Measurements from ENCODE around the gene GLS. TPM values are rescaled to one million over a fixed set of nuclear protein-coding genes. Genes with fewer than 3 reads are reported as not detected.

Gene GLS
- total and polyA plus RNA-seq, 2 donors (not counting 3 experiments of a cell fraction or from before 2014, with no cell fraction given): 49.0 to 183 TPM

GRCh38 chr2:190881598-190882410, 1.2 kb downstream of the GLS start:
- H3K27me3 ChIP-seq (ENCODE audit: control insufficient read depth in 2 of 2, insufficient read depth in 2 of 2, low read length in 2 of 2): no peaks in the 10 kb centered on the region
- dilution Hi-C loops (cut with MboI; ENCODE audit: extremely low pct_ligation_motif_present, low sequenced_read_pairs) (no loop called here), intact Hi-C loops (cut with micrococcal nuclease) (loop anchor here (1.0 to 10.0 kb wide), 7 partner anchors 32 to 797 kb away; partner anchors contain the start of genes NAB1 and NABP1)
- H3K4me1 ChIP-seq (ENCODE audit: control insufficient read depth, extremely low read depth, insufficient read depth, low read length): peaks cover 37% of the 10 kb centered on the region
- H3K79me2 ChIP-seq (ENCODE audit: control insufficient read depth, insufficient read depth, low read length): peaks cover 59% of the 10 kb centered on the region
- TSS peak; percentile 53 for BruUV-seq (replicated peaks)
- peak overlapping the region; percentile 100 for H3K4me2 ChIP-seq (ENCODE audit: insufficient read depth, low read length)
- no peaks in the 10 kb centered on the region for H3K9me3 ChIP-seq (replicated peaks; ENCODE audit: control insufficient read depth, insufficient read depth, low read length)
- no peaks in the 10 kb centered on the region for H3K9me1 ChIP-seq (replicated peaks; ENCODE audit: control insufficient read depth, extremely low read depth, insufficient read depth, low read length)
- CTCF ChIA-PET: interaction anchor here (0.8 to 4.9 kb wide), 7 partner anchors 12 to 98 kb away, joined by 3 to 50 read pairs (median 3); no protein-coding TSS in a partner anchor
- peak overlapping the region; percentile 80 to 99 (median 98) for H3K4me3 ChIP-seq (replicated peaks in 1 of 3; ENCODE audit: insufficient read depth in 1 of 3, low read depth in 1 of 3, low read length in 3 of 3)
- peak overlapping the region; percentile 83 for H3K27ac ChIP-seq (ENCODE audit: insufficient read depth, low read depth, low read length)
- DNase-seq (ENCODE audit: low read depth, low spot score) (peak; percentile 84), FAIRE-seq (peak; percentile 75)
- POLR2A ChIA-PET: interaction anchor here (0.6 to 3.1 kb wide), 7 partner anchors 11 to 233 kb away, joined by 3 to 14 read pairs (median 5); partner anchors contain the start of genes NAB1 and STAT1
- H3K36me3 ChIP-seq (ENCODE audit: control insufficient read depth in 2 of 2, extremely low read depth in 1 of 2, insufficient read depth in 2 of 2, low read length in 2 of 2): no peaks in the 10 kb centered on the region
- H4K20me1 ChIP-seq (replicated peaks; ENCODE audit: control insufficient read depth, extremely low read depth, insufficient read depth, low read length): peaks cover 5% of the 10 kb centered on the region
- TF ChIP-seq, protein P1, sequence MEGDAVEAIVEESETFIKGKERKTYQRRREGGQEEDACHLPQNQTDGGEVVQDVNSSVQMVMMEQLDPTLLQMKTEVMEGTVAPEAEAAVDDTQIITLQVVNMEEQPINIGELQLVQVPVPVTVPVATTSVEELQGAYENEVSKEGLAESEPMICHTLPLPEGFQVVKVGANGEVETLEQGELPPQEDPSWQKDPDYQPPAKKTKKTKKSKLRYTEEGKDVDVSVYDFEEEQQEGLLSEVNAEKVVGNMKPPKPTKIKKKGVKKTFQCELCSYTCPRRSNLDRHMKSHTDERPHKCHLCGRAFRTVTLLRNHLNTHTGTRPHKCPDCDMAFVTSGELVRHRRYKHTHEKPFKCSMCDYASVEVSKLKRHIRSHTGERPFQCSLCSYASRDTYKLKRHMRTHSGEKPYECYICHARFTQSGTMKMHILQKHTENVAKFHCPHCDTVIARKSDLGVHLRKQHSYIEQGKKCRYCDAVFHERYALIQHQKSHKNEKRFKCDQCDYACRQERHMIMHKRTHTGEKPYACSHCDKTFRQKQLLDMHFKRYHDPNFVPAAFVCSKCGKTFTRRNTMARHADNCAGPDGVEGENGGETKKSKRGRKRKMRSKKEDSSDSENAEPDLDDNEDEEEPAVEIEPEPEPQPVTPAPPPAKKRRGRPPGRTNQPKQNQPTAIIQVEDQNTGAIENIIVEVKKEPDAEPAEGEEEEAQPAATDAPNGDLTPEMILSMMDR (IDR thresholded peaks at IDR 0.05; ENCODE audit: extremely low read depth in 1 of 2, insufficient read depth in 1 of 2, low read depth in 1 of 2, low read length in 2 of 2): no peak
- peak; percentile 81 for TF ChIP-seq FOS (IDR thresholded peaks at IDR 0.05; ENCODE audit: borderline replicate concordance, insufficient read depth, low read length)
- TF ChIP-seq, protein P2, sequence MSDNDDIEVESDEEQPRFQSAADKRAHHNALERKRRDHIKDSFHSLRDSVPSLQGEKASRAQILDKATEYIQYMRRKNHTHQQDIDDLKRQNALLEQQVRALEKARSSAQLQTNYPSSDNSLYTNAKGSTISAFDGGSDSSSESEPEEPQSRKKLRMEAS (IDR thresholded peaks at IDR 0.05; ENCODE audit: insufficient read depth, insufficient read length): peak; percentile 55
- peak; percentile 19 for TF ChIP-seq POLR2A (IDR thresholded peaks at IDR 0.05; ENCODE audit: low read depth, low read length)
- peak; percentile 79 for TF ChIP-seq JUN (IDR thresholded peaks at IDR 0.05; ENCODE audit: borderline replicate concordance, insufficient read depth, insufficient read length, low read depth)
- TF ChIP-seq GATA2 (IDR thresholded peaks at IDR 0.05; ENCODE audit: insufficient read depth, insufficient read length, low read depth, low read length): peak; percentile 47
- no peak for TF ChIP-seq EZH2 (IDR thresholded peaks at IDR 0.05; ENCODE audit: borderline replicate concordance, low read depth, low read length, severe bottlenecking)
- peak; percentile 56 for TF ChIP-seq POLR2AphosphoS5 (IDR thresholded peaks at IDR 0.05; ENCODE audit: insufficient read depth, low read depth, low read length)
- H2AFZ ChIP-seq (ENCODE audit: low read depth, low read length): no peak overlapping the region
- H3K9ac ChIP-seq (replicated peaks; ENCODE audit: extremely low read depth, insufficient read depth, low read length): peak overlapping the region; percentile 77

Measured in endothelial cell of umbilical vein (primary cell).